Cardiac muscle cell (in vitro differentiated cells and primary cell): ENCODE results near the gene ASIC4. TPM values are rescaled to one million over a fixed set of nuclear protein-coding genes. Genes with fewer than 3 reads are reported as not detected.

Source experiments
- DNase-seq, 2 donors: peaks; one replicate each; pipeline versions ENCODE4 v3.0.0 to v3.0.0-alpha.2; 2010 to 2017; ENCODE audit warnings: low read depth in 1 of 2, low spot score in 1 of 2
- H3K27ac ChIP-seq: fragments of 200-600 bp; sonication (generic); 2 replicates; pipeline ENCODE4 v1.5.1; 2016
- H3K27me3 ChIP-seq: fragments of 200-600 bp; sonication (generic); 2 replicates; pipeline ENCODE4 v1.6.0; 2016; ENCODE audit warnings: control low read depth
- H3K36me3 ChIP-seq: fragments of 200-600 bp; sonication (generic); 2 replicates; pipeline ENCODE4 v1.5.1; 2016; ENCODE audit warnings: control low read depth
- H3K4me1 ChIP-seq: fragments of 200-600 bp; sonication (generic); 2 replicates; pipeline ENCODE4 v1.8.1; 2017; ENCODE audit warnings: low read depth, mild to moderate bottlenecking, mixed run types
- H3K4me3 ChIP-seq: fragments of 200-600 bp; sonication (generic); 2 replicates; pipeline ENCODE4 v1.5.1; 2016; ENCODE audit warnings: mild to moderate bottlenecking
- H3K9me3 ChIP-seq: fragments of 200-600 bp; sonication (generic); 2 replicates; pipeline ENCODE4 v1.5.1; 2017; ENCODE audit warnings: low read depth, mild to moderate bottlenecking, control low read depth
- CTCF ChIP-seq: IDR thresholded peaks from 2 replicates; pipeline ENCODE4 v1.5.1; 2012; ENCODE audit warnings: low read depth, mild to moderate bottlenecking, low read length
- polyA plus RNA-seq: library from polyadenylated mRNA; unstranded; fragments of >200 nt; fragmentation: Nextera tagmentation; extraction: Ambion mirVana; gene quantifications from 2 replicates; pipeline ENCODE4 v1.2.1, GENCODE V29; 2016
- total RNA-seq: library from RNA; depleted of rRNA; stranded (reverse); fragments of >200 nt; gene quantifications from 2 replicates; pipeline ENCODE4 v1.2.3, GENCODE V29; 2016

ASIC4 gene
- total and polyA plus RNA-seq, 2 experiments from 2014 or later = 3.3 to 9.5 TPM

- Histone ChIP-seq H3K27ac (peak overlapping the region; percentile 98), H3K27me3 (no peaks in the 10 kb centered on the region), H3K36me3 (peaks cover 35% of the 10 kb centered on the region), H3K4me1 (peaks cover 29% of the 10 kb centered on the region), H3K4me3 (peak overlapping the region; percentile 98), H3K9me3 (no peaks in the 10 kb centered on the region)
- no peak for TF ChIP-seq CTCF
- DNase-seq = no peak
These were observed 55.4 kb downstream of the ASIC4 start for GRCh38 chr2:219569635-219570034.

GRCh38 chr2:219570194-219570923 lies 56.1 kb downstream of the ASIC4 start:
- H3K27me3 ChIP-seq = no peaks in the 10 kb centered on the region
- DNase-seq = peak; percentile 36 to 47
- TF ChIP-seq CTCF = peak; percentile 3
- H3K36me3 ChIP-seq = peaks cover 28% of the 10 kb centered on the region
- peak overlapping the region; percentile 98 for H3K4me3 ChIP-seq
- peak overlapping the region; percentile 98 for H3K27ac ChIP-seq
- no peaks in the 10 kb centered on the region for H3K9me3 ChIP-seq
- peaks cover 35% of the 10 kb centered on the region for H3K4me1 ChIP-seq

- Histone ChIP-seq H3K27me3 (no peaks in the 10 kb centered on the region), H3K4me1 (peaks cover 41% of the 10 kb centered on the region), H3K4me3 (peak overlapping the region; percentile 98), H3K9me3 (no peaks in the 10 kb centered on the region), H3K36me3 (peaks cover 23% of the 10 kb centered on the region), H3K27ac (peak overlapping the region; percentile 98)
- TF ChIP-seq CTCF = no peak
- peak; percentile 42 to 47 for DNase-seq
These were observed 56.6 kb downstream of the ASIC4 start for GRCh38 chr2:219570924-219571310.

GRCh38 chr2:219571311-219572236 lies 57.3 kb downstream of the ASIC4 start, which contains the start of gene OBSL1:
Gene OBSL1, minus strand, starts transcription at chr2:219571539. Its CDS starts 307 bp downstream, at chr2:219571232.
- DNase-seq = peak; percentile 92 to 97
- no peak for TF ChIP-seq CTCF

GRCh38 chr2:219572237-219573001 lies 58.1 kb downstream of the ASIC4 start, which contains the start of gene INHA:
Gene INHA, plus strand, starts transcription at chr2:219572310. Its CDS starts 65 bp downstream, at chr2:219572375.
- H3K27ac ChIP-seq = peak within 1 kb of the TSS; percentile 98
- peak within 1 kb of the TSS; percentile 98 for H3K4me3 ChIP-seq
- no peaks in the 10 kb centered on the region for H3K27me3 ChIP-seq
- H3K9me3 ChIP-seq = no peaks in the 10 kb centered on the region
- no peak for TF ChIP-seq CTCF
- peaks cover 52% of the 10 kb centered on the region for H3K4me1 ChIP-seq
- no peak for DNase-seq
- peaks cover 11% of the 10 kb centered on the region for H3K36me3 ChIP-seq

More at GRCh38 chr2:219571311-219572236, 57.3 kb downstream of the ASIC4 start, which contains the start of gene OBSL1:
- H3K4me3 ChIP-seq = peak within 1 kb of the TSS; percentile 98
- H3K4me1 ChIP-seq = peaks cover 47% of the 10 kb centered on the region
- H3K36me3 ChIP-seq = peaks cover 19% of the 10 kb centered on the region
- H3K27ac ChIP-seq = peak within 1 kb of the TSS; percentile 98
- no peaks in the 10 kb centered on the region for H3K27me3 ChIP-seq
- H3K9me3 ChIP-seq = no peaks in the 10 kb centered on the region
